Measurements from ENCODE around the gene SLC39A5. TPM values are rescaled to one million over a fixed set of nuclear protein-coding genes. Genes with fewer than 3 reads are reported as not detected.

The SLC39A5 gene
- total and polyA plus RNA-seq, 2 of the 13 experiments (the other 11 are each of a cell fraction or from before 2014, with no cell fraction given), result 59.7 to 101 TPM

DNA sequence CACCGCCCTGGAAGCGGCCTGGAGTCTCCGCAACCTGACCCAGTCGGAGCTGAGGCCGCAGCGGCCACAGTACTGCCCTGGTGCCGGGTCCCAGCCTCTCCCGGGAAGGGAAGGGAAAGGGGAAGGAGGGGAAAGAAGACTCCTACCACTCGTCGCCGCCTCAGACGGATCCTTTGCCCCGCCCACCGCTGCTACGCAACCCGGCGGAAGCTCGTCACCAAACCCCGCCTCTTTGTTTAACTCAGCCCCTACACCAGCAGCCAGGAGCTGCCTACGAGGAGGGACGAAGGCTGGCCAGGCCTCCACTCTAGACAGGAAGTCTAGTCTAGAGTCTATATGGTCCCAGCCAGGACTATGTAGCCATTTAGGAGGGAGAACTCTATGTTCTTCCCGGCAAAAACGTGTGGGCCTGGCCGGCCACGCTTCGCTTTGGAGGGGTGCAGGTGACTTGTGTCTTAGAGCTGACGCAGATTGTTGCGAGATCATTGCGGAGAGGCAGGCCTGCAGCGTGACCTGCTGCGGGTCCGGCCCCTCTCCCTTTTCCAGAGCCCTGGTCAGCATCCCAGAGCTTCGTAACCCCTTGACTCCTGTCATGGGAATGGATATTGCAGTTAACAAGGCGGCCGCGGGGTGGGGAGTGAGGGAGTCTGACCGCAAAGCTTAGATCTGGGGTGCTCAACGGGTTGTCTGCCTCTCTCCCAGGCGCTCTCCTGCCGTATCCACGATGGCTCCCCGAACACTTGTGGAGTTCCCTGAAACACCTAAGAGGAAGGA is 7.9 kb upstream of the SLC39A5 start, which contains the start of gene RNF41 (continued):
- TF ChIP-seq ZNF530 (CRISPR knock-in tag; IDR thresholded peaks at IDR 0.05; ENCODE audit: low read depth) (no peak), SCMH1 (CRISPR knock-in tag; IDR thresholded peaks at IDR 0.05; ENCODE audit: borderline replicate concordance) (no peak), BRD4 (CRISPR knock-in tag; IDR thresholded peaks at IDR 0.05) (no peak; the same call in 1 of the 2 replicates), ZNF552 (CRISPR knock-in tag; IDR thresholded peaks at IDR 0.05; ENCODE audit: borderline replicate concordance) (no peak), BRCA1 (CRISPR knock-in tag; IDR thresholded peaks at IDR 0.05) (peak; percentile 90), RARG (CRISPR knock-in tag; IDR thresholded peaks at IDR 0.05; ENCODE audit: low read depth) (0 out of 2 replicates have a peak, but pooled peaks have one; percentile 51), EED (CRISPR knock-in tag; IDR thresholded peaks at IDR 0.05) (peak; percentile 48), HIVEP1 (CRISPR knock-in tag; IDR thresholded peaks at IDR 0.05) (peak; percentile 57; the same call in 1 of the 2 replicates), NPAS2 (CRISPR knock-in tag; IDR thresholded peaks at IDR 0.05; ENCODE audit: borderline replicate concordance) (no peak), ZKSCAN8 (CRISPR knock-in tag; IDR thresholded peaks at IDR 0.05; ENCODE audit: borderline replicate concordance) (no peak; the same call in 1 of the 2 replicates), ZBTB21 (CRISPR knock-in tag; IDR thresholded peaks at IDR 0.05) (peak; percentile 66), ZNF274 (CRISPR knock-in tag; IDR thresholded peaks at IDR 0.05) (0 out of 2 replicates have a peak, but pooled peaks have one; percentile 75), CREB1 (IDR thresholded peaks at IDR 0.05) (peak; percentile 84), CREB1 (CRISPR knock-in tag; IDR thresholded peaks at IDR 0.05) (peak; percentile 95), GATAD1 (CRISPR knock-in tag; IDR thresholded peaks at IDR 0.05) (peak; percentile 84), MEF2D (CRISPR knock-in tag; IDR thresholded peaks at IDR 0.05) (peak; percentile 69; the same call in 1 of the 2 replicates), EZH2 (conservative IDR thresholded peaks at IDR 0.05; ENCODE audit: low read depth, low read length) (no peak)
- TF ChIP-seq, protein P1, sequence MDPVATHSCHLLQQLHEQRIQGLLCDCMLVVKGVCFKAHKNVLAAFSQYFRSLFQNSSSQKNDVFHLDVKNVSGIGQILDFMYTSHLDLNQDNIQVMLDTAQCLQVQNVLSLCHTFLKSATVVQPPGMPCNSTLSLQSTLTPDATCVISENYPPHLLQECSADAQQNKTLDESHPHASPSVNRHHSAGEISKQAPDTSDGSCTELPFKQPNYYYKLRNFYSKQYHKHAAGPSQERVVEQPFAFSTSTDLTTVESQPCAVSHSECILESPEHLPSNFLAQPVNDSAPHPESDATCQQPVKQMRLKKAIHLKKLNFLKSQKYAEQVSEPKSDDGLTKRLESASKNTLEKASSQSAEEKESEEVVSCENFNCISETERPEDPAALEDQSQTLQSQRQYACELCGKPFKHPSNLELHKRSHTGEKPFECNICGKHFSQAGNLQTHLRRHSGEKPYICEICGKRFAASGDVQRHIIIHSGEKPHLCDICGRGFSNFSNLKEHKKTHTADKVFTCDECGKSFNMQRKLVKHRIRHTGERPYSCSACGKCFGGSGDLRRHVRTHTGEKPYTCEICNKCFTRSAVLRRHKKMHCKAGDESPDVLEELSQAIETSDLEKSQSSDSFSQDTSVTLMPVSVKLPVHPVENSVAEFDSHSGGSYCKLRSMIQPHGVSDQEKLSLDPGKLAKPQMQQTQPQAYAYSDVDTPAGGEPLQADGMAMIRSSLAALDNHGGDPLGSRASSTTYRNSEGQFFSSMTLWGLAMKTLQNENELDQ (CRISPR knock-in tag; IDR thresholded peaks at IDR 0.05; ENCODE audit: borderline replicate concordance), result 0 out of 2 replicates have a peak, but pooled peaks have one; percentile 49
- TF ChIP-seq, protein P2, sequence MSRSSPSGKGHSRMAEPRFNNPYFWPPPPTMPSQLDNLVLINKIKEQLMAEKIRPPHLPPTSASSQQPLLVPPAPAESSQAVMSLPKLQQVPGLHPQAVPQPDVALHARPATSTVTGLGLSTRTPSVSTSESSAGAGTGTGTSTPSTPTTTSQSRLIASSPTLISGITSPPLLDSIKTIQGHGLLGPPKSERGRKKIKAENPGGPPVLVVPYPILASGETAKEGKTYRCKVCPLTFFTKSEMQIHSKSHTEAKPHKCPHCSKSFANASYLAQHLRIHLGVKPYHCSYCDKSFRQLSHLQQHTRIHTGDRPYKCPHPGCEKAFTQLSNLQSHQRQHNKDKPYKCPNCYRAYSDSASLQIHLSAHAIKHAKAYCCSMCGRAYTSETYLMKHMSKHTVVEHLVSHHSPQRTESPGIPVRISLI (CRISPR knock-in tag; IDR thresholded peaks at IDR 0.05; ENCODE audit: borderline replicate concordance), result peak; percentile 31; the same call in 1 of the 2 replicates
- TF ChIP-seq, protein P3, sequence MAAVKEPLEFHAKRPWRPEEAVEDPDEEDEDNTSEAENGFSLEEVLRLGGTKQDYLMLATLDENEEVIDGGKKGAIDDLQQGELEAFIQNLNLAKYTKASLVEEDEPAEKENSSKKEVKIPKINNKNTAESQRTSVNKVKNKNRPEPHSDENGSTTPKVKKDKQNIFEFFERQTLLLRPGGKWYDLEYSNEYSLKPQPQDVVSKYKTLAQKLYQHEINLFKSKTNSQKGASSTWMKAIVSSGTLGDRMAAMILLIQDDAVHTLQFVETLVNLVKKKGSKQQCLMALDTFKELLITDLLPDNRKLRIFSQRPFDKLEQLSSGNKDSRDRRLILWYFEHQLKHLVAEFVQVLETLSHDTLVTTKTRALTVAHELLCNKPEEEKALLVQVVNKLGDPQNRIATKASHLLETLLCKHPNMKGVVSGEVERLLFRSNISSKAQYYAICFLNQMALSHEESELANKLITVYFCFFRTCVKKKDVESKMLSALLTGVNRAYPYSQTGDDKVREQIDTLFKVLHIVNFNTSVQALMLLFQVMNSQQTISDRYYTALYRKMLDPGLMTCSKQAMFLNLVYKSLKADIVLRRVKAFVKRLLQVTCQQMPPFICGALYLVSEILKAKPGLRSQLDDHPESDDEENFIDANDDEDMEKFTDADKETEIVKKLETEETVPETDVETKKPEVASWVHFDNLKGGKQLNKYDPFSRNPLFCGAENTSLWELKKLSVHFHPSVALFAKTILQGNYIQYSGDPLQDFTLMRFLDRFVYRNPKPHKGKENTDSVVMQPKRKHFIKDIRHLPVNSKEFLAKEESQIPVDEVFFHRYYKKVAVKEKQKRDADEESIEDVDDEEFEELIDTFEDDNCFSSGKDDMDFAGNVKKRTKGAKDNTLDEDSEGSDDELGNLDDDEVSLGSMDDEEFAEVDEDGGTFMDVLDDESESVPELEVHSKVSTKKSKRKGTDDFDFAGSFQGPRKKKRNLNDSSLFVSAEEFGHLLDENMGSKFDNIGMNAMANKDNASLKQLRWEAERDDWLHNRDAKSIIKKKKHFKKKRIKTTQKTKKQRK (IDR thresholded peaks at IDR 0.05; ENCODE audit: low read length), result no peak
- TF ChIP-seq, protein P4, sequence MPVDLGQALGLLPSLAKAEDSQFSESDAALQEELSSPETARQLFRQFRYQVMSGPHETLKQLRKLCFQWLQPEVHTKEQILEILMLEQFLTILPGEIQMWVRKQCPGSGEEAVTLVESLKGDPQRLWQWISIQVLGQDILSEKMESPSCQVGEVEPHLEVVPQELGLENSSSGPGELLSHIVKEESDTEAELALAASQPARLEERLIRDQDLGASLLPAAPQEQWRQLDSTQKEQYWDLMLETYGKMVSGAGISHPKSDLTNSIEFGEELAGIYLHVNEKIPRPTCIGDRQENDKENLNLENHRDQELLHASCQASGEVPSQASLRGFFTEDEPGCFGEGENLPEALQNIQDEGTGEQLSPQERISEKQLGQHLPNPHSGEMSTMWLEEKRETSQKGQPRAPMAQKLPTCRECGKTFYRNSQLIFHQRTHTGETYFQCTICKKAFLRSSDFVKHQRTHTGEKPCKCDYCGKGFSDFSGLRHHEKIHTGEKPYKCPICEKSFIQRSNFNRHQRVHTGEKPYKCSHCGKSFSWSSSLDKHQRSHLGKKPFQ (CRISPR knock-in tag; IDR thresholded peaks at IDR 0.05; ENCODE audit: insufficient replicate concordance), result peak; percentile 70

Data from HepG2 (cell line).